GM20000 (cell line): ENCODE data around the gene NXNL1.

Experiments used
- DNase-seq: peaks from one replicate; pipeline ENCODE4 v3.0.0; 2012; ENCODE audit warnings: low spot score
- CTCF ChIP-seq: IDR thresholded peaks from 2 replicates; pipeline ENCODE4 v1.5.1; 2012; ENCODE audit warnings: mild to moderate bottlenecking, control low read depth; ENCODE audit errors: extremely low read depth, missing control alignments

Gene NXNL1

GRCh38 chr19:17436094-17436873 is 24.4 kb downstream of the NXNL1 start:
- no peak for DNase-seq
- no peak for TF ChIP-seq CTCF

DNA sequence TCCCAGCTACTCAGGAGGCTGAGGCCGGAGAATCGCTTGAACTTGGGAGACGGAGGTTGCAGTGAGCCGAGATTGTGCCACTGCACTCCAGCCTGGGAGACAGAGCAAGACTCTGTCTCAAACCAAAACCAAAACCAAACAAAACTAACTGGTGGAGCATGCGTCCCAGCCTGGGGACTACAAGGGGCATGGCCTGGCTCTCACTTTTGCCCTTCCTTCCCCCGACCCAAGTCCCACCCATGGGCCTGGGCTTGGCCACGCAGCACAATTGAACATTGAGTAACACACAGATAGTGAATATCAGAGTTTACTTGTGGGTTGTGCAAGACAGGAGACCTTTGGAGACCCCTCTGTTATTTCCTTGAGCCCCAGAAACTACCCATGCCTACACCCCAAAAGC is 25.5 kb downstream of the NXNL1 start:
- no peak for TF ChIP-seq CTCF
- no peak for DNase-seq

DNA sequence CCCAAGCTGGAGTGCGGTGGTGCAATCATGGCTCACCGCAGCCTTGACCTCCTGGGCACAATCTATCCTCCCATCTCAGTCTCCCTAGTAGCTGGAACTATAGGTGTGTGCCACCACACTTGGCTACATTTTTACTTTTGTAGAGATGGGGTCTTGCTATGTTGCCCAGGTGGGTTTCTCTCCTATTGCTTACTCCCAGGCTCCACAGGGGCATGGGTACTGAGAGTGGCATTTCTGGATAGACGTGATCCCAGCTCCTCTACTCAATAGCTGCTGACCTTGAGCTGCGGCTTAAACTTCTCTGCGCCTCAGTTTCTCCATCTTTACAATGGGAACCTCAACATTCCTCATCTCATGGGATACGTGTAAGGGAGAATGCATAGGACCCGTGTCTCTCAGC is 29.3 kb downstream of the NXNL1 start:
- TF ChIP-seq CTCF = no peak

GRCh38 chr19:17429641-17430113 is 31.0 kb downstream of the NXNL1 start:
- no peak for TF ChIP-seq CTCF
- DNase-seq = no peak

More for the DNA sequence above, 29.3 kb downstream of the NXNL1 start:
- no peak for DNase-seq

GRCh38 chr19:17424743-17425365 is 35.9 kb downstream of the NXNL1 start:
- peak; percentile 70 for DNase-seq
- TF ChIP-seq CTCF = peak; percentile 55

GRCh38 chr19:17423429-17424208 is 37.1 kb downstream of the NXNL1 start:
- no peak for DNase-seq
- TF ChIP-seq CTCF = no peak

DNA sequence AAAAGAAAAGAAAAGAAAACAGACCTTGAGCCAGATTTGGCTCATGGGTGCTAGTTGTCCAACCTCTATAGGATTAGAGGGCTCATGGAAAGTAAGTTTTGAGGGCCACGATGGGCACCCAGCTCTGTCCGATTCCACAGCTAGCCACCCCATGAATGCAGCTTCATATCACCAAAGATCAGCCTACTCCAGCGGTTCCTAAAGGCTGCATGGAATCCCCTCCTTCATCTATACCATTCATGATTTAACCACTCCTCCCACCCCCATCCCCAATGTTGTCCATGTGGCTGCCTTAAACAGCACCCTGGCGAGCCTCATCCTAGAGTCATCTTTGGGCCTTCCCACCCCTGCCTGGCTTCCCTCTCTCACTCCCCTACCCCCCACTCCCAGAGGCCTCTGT is 38.8 kb downstream of the NXNL1 start:
- TF ChIP-seq CTCF = no peak
- no peak for DNase-seq
